GM12801 (cell line): ENCODE data around the gene GNAO1.

ENCODE experiments used
- CTCF ChIP-seq: IDR thresholded peaks from one replicate; pipeline ENCODE4 v1.5.1; 2011; ENCODE audit warnings: control low read depth; ENCODE audit not compliant: insufficient read length; ENCODE audit errors: extremely low read depth

GNAO1 gene

GRCh38 chr16:56300242-56300623, 108.9 kb downstream of the GNAO1 start:
- no peak for TF ChIP-seq CTCF

- TF ChIP-seq CTCF, result no peak
These were observed 109.9 kb downstream of the GNAO1 start for GRCh38 chr16:56300891-56301850.

GRCh38 chr16:56302506-56302905, 111.2 kb downstream of the GNAO1 start:
- TF ChIP-seq CTCF, result no peak

- no peak for TF ChIP-seq CTCF
These were observed 111.9 kb downstream of the GNAO1 start for GRCh38 chr16:56303066-56303715.

- no peak for TF ChIP-seq CTCF
These were observed 112.6 kb downstream of the GNAO1 start for GRCh38 chr16:56303880-56304279.

- TF ChIP-seq CTCF, result no peak
These were observed 114.8 kb downstream of the GNAO1 start for GRCh38 chr16:56305956-56306565.
